C4-2B (cell line): Measurements from ENCODE around the gene KLHL8.

Experiments used
- ZFX ChIP-seq: fragments of 450-650 bp; IDR thresholded peaks from 2 replicates; pipeline ENCODE4 v1.6.1; 2017
- TF ChIP-seq, protein P1 (sequence below): fragments of 450-650 bp; conservative IDR thresholded peaks from 2 replicates; pipeline ENCODE4 v1.5.1; 2017; ENCODE audit warnings: mild to moderate bottlenecking

GRCh38 chr4:87122252-87122651, 98.2 kb downstream of the KLHL8 start:
- TF ChIP-seq, protein P1, sequence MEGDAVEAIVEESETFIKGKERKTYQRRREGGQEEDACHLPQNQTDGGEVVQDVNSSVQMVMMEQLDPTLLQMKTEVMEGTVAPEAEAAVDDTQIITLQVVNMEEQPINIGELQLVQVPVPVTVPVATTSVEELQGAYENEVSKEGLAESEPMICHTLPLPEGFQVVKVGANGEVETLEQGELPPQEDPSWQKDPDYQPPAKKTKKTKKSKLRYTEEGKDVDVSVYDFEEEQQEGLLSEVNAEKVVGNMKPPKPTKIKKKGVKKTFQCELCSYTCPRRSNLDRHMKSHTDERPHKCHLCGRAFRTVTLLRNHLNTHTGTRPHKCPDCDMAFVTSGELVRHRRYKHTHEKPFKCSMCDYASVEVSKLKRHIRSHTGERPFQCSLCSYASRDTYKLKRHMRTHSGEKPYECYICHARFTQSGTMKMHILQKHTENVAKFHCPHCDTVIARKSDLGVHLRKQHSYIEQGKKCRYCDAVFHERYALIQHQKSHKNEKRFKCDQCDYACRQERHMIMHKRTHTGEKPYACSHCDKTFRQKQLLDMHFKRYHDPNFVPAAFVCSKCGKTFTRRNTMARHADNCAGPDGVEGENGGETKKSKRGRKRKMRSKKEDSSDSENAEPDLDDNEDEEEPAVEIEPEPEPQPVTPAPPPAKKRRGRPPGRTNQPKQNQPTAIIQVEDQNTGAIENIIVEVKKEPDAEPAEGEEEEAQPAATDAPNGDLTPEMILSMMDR, result no peak
- TF ChIP-seq ZFX, result no peak
